NCI-H2171 treated with DMSO at 0.1 percent for 48 hours (cell line): ENCODE data around the gene AOAH.
A peak's percentile ranks its signal among the peaks of the same experiment; 100 is the strongest.
"Not testable (repeated sequence)": the region's sequence is repeated elsewhere in the genome, so short reads cannot be mapped to it uniquely, and the experiment has no call there.

Source experiments
- DNase-seq: peaks from one replicate; lab custom pipeline; 2025; lab: John Stamatoyannopoulos, UW

Gene AOAH

DNA sequence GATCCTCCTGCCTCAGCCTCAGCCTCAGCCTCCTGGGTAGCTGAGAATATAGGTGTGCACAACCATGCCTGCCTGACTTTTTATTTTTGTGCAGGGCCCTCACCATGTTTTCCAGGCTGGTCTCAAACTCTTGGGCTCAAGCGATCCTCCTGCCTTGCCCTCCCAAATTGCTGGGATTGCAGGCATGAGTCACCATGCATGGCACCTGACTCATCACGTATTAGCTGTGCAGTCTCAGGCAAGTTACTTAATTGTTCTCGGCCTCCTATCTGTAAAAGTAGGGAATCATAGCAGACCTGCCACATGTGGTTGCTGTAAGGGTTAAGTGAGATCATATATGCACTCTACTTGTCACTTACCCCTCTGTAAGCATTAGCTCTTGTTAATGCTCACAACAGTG, 217.5 kb downstream of the AOAH start:
- DNase-seq, result no peak

DNA sequence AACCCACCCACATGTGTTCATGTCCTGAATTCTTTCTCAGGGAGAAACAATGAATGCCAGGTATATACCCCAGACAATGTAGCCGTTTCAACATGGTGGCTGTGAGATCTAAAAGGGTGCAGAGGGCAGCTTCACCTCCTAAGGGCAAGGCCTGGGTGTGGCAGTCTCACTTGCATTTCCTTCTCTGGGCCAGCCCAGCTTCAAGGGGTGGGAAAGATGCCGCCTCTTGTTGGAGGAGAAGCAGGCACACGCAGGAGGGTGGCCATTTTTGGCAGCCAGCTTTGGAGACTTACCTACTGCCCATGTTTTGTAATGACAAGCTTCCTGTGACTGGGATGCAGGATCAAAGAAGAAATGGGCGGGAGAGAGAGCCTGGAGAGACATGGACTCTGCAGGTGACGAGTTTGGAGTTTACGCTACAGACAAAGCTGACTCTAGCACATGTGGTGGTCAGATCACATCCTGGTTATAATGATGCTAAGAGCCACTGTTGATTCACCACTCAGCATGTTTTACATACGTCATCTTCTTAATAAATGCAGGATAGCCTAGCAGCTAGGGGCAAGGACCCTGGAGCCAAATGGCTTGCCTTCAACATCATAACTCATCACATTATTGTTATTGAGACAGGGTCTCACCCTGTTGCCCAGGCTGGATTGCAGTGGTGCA, 218.0 kb downstream of the AOAH start:
- no peak for DNase-seq

DNA sequence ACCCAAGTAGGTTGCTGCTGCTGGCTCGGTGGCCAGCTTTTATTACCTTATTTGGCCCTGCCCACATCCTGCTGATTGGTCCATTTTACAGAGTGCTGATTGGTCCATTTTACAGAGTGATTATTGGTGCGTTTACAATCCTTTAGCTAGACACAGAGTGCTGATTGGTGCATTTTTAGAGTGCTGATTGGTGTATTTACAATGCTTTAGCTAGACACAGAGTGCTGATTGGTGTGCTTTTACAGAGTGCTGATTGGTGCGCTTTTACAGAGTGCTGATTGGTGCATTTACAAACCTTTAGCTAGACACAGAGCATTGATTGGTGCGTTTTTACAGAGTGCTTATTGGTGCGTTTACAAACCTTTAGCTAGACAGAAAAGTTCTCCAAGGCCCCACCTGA, 219.7 kb downstream of the AOAH start:
- DNase-seq, result not testable (repeated sequence)

DNA sequence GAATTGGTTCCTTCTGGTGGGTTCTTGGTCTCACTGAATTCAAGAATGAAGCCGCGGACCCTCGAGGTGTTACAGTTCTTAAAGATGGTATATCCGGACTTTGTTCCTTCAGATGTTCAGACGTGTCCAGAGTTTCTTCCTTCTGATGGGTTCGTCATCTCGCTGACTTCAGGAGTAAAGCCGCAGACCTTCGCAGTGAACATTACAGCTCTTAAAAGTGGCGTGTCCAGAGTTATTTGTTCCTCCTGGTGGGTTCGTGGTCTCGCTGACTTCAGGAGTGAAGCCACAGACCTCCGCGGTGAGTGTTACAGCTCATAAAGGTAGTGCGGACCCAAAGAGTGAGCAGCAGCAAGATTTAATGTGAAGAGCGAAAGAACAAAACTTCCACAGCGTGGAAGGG, 220.1 kb downstream of the AOAH start:
- not testable (repeated sequence) for DNase-seq

DNA sequence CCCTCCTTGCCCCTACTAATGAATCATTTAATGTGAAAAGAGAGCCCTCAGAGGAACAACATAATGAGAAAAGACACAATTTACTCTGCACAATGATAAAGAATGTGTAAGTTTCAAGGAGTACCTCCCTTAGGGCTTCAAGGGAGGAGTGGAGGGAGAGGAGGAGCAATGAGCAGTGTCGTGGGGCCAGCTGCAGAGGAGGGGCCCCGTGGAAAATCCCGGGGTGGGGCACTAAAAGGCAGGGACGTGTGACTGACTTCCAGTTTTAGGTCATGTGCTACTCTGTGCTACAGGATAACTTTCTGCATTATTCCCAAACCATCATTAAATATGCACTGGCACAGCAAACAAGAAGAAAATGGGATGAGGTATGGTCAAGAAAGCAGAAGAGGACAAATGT, 226.5 kb downstream of the AOAH start:
- no peak for DNase-seq

DNA sequence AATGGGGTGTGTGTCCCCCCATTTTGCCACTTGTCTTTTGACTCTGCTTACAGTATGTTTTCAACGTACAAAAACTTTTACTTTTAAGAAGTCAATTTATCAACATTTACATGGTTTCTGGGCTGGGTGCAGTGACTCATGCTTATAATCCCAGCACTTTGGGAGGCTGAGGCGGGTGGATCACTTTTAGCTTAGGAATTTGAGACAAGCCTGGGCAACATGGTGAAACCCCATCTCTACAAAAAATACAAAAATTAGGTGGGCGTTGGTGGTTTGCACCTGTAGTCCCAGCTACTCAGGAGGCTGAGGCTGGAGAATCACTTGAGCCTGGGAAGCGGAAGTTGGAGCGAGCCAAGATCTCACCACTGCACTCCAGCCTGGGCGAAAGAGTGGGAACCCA, 227.1 kb downstream of the AOAH start:
- DNase-seq, result not testable (repeated sequence)

DNA sequence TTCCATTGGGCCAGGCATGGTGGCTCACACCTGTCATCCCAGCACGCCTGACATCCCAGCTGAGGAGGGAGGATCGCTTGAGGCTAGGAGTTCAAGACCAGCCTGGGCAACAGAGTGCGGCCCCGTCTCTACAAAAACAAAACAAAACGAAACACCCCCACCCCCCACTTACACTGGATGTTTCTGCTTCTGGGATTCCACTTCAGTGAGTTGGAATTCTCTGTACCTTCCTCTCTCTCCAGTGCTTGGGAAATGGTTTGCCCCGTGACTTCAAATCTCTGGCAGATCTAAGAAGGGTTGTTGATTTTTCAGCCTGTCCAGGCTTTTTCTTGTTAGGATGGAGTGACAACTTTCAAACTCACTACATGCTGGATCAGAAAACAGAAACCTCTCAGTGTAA, 227.7 kb downstream of the AOAH start:
- DNase-seq, result no peak

DNA sequence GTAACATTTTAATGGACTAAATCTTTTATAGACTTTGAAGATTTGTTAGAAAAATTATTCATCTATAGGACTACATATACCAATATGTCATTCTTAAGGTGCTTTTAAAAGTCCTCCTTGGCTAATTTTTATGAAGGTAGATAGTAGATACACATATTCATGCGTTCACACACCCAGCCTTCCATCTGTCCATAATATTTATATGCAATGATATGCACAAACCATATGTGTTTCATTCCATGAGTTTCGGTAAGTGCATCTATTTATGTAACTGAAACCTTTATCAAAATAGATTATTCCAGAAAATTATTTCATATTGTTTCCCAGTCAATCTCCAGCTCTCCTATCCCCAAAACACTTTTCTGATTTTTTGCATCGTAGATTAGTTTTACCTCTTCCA, 233.0 kb downstream of the AOAH start:
- peak; percentile 7 for DNase-seq

DNA sequence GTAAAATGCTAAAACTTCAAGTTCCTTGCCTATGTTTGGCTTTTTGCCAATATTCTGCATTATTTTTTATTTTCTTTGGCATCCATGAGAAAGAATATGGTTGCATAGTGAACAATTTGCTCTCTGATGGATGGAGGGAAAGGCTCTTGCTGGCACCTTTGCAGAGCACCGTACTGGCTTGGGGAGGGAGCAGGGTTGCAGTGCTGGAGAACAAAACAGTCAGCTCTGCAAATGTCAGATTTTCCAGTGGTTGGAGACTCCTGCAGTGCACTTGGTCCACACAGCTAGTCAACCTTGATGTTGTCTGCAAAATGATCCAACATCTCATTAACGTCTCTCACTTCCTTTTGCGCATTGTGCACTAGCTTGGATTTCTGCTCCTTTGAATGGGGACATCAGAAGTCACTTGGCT, 233.9 kb downstream of the AOAH start:
- DNase-seq, result no peak

DNA sequence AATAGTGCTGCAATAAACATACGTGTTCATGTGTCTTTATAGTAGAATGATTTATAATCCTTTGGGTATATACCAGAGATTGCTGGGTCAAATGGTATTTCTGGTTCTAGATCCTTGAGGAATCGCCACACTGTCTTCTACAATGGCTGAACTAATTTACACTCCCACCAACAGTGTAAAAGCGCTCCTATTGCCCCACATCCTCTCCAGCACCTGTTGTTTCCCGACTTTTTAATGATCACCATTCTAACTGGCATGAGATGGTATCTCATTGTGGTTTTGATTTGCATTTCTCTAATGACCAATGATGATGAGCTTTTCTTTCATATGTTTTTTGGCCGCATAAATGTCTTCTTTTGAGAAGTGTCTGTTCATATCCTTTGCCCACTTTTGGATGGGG, 235.6 kb downstream of the AOAH start:
- not testable (repeated sequence) for DNase-seq

DNA sequence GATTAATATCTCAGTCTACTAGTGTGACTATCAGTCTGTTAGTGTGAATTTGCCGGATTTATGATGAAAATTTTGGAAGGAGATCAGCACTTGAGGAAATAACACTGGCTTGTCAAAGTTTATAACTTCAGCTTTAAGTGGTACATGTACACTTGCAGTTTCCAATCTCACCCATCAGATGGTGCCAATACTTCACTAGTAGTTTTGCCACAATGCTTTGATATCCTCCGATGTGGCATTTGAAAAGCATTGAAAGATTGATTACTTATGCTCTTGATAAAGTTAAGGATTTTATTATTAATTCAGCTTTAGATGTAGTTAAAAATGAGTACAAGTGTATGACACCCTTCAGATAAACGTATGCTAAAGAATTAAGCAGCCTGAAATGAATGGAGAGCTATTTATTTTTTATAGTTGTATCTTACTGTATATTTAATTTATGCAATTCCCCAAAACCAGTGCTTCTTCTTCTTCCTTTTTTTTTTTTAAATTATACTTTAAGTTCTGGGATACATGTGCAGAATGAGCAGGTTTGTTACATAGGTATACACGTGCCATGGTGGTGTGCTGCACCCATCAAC, 236.4 kb downstream of the AOAH start:
- DNase-seq, result peak; percentile 78

DNA sequence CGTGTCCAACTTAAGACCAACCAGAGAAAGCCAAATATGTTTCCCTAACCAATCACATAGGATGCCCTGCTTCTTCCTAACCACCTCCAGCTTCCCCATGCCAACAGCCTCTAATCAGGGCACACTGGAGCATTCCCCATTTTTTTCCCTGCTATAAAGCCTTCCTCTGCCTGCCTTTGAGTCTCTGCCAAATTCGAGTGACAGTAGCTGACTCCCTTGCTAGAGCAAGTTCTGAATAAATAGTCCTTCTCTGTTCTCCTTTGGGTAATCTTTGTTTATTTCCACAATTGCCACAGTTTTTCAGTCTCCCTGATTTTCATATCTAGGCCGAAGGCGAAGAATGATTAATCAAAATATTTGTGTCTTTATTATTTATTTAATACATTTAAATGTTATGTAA, 238.0 kb downstream of the AOAH start:
- DNase-seq, result no peak

DNA sequence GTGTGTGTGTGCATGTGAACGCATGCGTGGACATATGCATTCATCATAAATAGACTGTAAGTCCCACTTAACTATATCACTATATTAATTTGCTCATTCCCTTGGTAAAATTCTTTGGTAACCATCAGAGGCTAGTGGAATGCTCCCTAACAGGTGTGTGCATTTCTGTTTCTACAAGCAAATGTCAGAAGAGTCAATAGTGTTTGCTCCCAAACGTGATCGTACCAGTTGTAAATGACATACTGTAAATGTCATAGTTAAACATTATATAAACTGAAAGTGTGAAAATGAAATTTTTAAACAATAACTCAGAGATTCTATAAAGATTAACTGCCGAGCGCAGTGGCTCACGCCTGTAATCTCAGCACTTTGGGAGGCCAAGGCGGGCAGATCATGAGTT, 240.0 kb downstream of the AOAH start:
- DNase-seq, result no peak

DNA sequence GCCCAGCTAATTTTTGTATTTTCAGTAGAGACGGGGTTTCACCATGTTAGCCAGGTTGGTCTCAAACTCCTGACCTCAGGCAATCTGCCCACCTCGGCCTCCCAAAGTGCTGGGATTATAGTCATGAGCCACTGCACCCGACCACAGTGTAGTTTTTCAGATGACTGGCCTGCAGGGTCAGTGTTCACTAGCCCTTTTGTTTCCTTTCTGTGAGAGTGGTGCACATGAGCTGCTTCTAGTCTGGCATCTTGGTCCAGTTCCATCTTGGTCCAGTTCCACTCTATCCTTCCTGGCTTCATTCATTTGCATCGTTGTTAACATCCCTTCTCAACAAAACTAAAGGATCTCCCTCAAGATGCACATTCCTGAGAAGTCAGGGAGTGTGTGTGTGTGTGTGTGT, 240.4 kb downstream of the AOAH start:
- DNase-seq, result not testable (repeated sequence)

DNA sequence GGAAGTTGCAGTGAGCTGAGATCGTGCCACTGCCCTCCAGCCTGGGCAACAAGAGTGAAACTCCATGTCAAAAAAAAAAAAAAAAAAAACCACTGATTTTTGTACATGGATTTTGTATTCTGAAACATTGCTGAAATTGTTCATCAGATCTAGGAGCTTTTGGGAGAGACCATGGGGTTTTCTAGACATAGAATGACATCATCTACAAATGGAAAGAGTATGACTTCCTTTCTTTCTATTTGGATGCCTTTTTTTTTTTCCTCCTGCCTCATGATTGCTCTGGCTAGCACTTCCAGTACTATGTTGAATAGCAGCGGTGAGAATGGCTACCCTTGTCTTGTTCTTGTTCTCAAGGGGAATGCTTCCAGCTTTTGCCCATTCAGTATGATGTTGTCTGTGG, 245.5 kb downstream of the AOAH start:
- no peak for DNase-seq

DNA sequence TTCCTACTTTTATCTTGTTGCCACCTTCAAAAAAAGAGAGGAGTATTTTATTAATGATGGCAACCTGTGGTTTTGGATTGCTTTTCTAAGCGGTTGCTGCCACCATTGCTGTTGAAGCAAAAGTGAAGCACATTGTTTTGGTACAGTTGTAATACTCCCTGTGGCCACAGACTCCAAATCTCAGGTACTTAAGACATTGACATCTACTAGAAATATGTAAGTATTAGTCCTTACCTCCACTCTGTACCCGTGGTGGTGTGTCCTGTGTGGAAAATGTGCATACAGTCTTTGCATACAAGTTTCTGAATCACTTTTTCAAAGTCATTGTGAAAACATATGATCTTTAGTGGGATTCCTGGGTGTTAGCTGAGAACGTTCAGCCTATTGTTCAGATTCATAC, 248.9 kb downstream of the AOAH start:
- DNase-seq, result no peak

DNA sequence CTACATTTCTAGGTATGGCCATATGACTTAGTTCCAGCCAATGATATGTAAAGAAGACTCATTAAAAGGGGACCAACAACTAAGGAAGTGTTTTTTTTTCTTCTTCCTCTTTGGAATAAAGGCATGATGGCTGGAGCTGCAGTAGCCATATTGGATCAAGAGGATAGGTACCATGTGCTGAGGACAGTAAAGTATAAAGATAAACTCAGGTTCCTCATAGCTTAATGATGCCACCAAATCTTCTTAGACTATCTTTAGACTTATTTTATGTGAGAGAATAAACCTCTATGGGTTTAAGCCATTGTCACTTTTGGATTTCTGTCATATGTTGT, 249.3 kb downstream of the AOAH start:
- DNase-seq, result no peak

DNA sequence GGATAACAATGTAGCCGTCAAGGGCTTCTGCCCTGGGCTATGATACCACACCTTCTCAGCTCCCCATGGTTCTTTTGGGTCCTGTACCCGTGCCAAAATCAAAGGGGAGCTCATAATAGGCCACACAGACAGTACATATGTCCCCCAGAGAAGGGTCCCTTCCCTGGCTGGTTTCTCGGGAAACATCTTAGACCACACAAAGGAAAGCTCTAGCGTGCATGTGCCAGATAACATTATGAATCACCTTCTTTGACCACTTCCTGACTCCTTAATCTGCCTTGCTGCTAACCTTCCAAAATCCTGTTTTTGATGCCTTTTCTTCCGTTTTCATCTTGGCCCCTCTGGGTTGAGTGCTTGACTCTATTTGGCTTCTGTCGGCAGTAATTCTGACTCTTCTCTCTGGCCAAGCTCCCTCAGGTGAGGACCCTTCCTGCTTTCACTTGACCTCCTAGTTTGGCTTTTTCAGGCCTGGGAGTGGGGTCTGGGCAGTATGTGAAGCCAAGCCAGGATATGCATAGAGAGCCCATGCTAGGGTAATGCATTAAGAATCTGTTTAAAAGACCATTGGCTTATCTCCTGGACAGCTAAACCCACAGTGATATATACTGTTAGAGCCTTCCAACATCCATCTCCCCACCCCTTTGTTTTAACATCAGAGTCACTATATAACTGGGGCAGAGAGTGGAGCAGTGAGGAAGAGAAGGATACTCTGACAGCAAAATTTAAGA, 249.8 kb downstream of the AOAH start:
- no peak for DNase-seq

DNA sequence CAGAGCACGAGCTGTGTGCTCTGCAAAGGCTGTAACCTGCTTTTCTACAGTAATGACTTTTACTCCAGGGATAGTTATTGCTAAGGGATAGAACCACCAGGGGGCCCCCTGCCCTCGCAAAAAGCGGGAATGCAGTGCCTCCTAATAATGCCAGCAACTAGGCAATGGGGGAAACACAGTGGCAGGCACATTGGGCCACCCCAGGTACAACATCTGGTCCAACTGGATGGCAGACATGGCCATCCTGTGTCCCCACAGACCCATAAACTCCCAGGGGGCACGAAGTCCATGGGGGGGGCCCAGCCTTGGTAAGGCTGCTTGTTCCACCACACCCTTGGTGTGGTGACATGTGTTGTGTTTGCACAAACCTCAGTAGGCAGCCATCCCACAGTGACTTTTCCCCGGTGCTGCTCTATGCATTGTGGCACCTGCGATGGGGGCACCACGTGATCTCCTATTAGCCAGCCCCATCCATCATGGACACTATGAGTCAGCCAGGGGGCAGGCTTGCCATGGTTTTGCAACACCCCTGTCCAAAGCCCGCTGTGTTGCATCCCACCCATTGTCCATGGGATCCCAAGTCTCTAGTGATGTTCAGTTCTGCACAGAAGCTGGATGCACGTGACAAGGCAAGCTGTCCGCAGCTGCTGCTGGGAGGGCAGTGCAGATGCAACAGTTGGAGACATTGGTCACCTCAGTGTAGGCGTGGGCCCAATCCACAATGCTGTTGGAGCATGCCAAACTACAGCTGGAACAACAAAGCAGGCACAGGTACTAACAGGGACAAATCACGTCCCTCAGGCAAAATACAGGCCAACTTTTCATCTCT, 250.6 kb downstream of the AOAH start:
- DNase-seq, result peak; percentile 8

DNA sequence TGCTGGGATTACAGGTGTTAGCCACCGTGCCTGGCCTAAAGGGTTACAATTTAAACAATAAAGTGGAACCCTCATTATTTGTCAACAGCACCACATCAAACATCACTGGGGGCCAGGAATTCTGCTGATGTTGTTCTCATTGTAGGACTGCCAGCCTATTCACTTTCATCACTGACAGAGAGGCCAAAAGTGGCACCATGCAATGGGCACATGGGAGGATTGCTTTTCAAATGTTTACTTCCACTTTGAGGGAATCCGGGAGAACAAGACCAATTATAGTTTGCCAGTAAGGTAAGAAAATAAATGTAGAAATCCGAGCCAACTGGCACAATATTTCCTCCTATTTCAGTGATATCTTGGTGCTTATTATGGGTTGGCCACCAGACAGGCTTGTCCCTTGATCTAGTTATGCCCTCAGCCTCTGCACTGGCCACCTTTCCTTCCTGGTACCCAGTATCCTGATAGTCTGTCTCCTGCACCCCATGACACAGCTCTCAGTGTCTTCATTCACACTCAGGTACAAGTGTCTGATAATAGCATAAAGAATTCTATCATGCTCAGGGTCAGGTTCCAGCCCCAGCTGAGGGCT, 252.1 kb downstream of the AOAH start:
- no peak for DNase-seq

DNA sequence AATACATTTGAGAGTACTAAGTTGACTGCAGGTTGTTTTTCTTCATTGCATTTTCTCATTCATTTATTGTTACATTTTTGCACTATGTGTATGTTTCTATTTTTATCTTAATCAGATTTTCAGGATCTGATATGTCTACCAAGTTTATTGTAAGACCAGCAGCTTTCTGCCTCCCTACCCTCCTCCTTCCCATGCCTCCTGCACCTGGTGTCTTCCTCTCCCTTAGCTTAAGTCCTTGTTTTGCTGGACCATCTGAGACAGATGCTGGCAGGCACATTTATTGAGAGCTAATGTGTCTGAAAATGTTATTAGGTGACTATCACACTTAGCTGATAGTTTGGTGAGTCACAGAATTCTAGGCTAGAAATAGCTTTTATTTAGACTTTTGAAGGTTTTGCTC, 255.1 kb downstream of the AOAH start:
- DNase-seq, result no peak

DNA sequence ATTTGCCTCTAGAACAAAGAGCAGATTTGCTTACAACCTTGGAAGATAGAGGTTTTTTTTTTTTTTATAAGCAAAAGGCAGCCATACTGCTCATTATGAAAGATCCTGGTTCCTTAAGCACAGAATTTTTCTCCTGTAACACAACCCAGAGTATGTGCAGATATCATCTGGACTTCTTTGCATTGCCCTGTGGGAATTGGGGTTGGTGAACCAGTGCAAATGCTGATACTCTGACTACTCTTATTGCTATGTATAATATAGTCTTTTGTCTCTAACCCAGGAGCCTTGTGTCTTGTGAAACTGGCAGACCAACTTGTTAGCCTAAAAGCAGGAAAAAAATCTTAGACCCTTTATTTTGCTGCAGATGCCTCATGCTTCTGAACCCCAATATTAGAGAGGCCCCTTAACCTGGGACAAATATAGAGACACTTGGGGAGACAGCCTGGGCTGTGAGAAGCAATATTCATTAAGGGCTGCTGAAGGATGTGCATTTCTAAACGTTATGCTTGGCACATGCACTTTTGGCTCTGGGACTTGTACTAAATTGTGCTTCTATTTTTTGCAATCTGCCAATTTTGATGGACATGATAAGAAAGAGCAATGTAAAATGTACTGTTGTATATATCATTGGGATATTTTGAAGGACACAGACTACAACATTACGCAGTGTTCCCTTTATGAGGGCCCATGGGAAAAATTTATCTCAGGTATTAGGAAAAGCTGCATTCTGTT, 255.8 kb downstream of the AOAH start:
- peak; percentile 16 for DNase-seq
